Glomerular endothelial cell (primary cell): ENCODE measurements around the gene POTEH. TPM values are rescaled to one million over a fixed set of nuclear protein-coding genes. Genes with fewer than 3 reads are reported as not detected.
"Not testable (repeated sequence)": the region's sequence is repeated elsewhere in the genome, so short reads cannot be mapped to it uniquely, and the experiment has no call there.

Experiments
- DNase-seq: peaks from one replicate; pipeline ENCODE4 v3.0.0-alpha.2; 2011; ENCODE audit warnings: low read depth, low spot score; ENCODE audit errors: extremely low read depth
- total RNA-seq: library from RNA; depleted of rRNA; stranded (reverse); fragments of >200 nt; gene quantifications from 2 replicates; pipeline ENCODE4 v1.2.3, GENCODE V29; 2015

POTEH gene
- total RNA-seq, 1 donor from 2014 or later = not detected

- DNase-seq = not testable (repeated sequence)
Observed at GRCh38 chr22:15734411-15734810, 44.6 kb downstream of the POTEH start.

DNA sequence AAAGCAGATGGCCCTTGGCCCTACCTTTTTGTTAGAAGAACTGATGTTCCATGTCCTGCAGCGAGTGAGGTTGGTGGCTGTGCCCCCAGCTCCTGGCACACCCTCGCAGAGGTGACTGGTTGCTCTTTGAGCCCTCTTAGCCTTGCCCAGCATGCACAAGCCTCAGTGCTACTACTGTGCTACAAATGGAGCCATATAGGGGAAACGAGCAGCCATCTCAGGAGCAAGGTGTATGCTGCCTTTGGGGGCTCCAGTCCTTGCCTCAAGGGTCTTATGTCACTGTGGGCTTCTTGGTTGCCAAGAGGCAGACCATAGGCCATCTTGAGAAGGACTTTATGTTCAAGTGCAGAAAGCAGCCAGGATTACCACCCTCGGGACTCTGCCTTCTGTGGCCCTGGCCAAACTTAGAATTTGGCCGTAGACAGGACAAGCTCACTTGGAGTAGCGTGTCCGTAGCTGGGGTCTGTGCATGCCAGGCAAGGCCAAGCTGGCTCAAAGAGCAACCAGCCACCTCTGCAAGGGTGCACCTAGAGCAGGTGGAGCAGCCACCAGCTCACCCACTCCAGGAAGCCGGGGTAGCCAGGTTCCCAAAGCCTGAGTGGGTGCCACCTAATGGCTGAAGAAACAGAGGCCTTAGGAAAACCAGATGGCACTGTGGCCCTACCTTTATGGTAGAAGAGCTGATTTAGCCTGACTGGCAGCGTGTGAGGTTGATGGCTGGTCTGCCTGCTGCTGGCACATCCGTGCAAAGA, 48.5 kb downstream of the POTEH start:
- not testable (repeated sequence) for DNase-seq

GRCh38 chr22:15738909-15739391, 49.1 kb downstream of the POTEH start:
- not testable (repeated sequence) for DNase-seq

- not testable (repeated sequence) for DNase-seq
Observed at GRCh38 chr22:15747636-15748323, 58.0 kb downstream of the POTEH start.

- not testable (repeated sequence) for DNase-seq
Observed at GRCh38 chr22:15749181-15749970, 59.5 kb downstream of the POTEH start.

GRCh38 chr22:15759443-15760097, 69.7 kb downstream of the POTEH start:
- DNase-seq = not testable (repeated sequence)

DNA sequence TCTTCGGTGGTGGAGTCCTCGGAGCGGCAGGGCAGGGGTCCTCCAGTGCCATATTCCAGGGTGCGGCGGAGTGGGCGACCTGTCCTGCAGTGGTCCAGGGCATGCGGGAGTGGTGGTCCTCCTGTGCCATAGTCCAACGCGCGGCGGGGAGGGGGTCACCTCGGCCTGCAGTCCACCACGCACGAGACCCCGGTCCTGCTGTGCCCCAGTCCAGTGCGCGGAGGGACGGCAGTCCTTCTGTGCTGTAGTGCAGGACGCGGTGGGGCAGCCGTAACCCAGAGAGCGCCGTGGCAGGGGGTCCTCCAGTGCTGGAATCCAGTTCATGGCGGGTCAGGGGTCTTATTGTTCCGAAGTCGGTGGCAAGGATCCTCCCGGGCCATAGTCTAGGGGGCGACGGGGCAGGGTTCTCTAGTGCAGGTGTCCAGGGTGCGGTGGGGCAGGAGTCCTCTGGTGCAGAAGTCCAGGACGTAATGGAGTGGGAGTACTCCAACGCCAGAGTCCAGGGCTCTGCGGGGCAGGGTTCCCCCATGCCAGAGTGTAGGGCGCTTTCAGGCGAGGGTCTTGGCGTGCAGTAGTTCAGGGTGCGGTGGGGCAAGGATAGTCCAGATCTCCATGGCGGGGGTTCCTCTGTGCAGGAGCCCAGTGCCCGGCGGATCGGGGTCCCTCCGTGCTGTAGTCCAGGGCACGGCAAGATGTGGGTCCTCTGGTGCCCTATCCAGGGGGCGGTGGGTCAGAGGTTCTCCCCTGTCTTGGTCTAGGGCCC, 70.7 kb downstream of the POTEH start:
- not testable (repeated sequence) for DNase-seq

DNA sequence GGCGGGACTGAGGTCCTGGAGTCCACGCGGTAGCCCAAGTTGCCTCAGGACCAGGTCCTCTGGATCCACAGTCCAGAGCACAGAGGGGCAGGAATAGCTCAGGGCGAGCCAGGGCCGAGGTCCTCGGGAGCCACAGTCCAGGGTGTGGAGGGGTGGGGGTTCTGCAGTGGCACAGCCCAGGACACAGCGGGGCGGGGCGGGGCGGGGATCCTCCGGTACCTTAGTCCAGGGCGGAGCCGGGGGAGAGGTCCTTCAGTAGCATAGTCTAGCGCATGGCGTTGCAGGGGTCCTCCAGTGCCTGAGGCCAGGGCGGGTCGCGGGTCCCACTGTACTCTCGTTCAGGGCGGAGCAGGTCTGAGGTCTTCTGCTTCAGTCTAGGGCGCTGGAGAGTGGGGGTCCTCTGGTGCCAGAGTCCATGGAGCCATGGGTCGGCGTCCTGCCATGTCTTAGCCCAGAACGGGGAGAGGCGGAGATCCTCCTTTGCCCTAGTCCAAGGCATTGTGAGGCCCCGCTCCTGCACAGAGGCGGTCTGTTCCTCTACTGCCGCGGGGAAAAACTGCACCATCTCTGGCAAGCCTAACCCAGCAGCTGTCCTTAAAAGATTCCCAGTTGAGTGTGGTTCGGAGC, 71.4 kb downstream of the POTEH start:
- DNase-seq = not testable (repeated sequence)

DNA sequence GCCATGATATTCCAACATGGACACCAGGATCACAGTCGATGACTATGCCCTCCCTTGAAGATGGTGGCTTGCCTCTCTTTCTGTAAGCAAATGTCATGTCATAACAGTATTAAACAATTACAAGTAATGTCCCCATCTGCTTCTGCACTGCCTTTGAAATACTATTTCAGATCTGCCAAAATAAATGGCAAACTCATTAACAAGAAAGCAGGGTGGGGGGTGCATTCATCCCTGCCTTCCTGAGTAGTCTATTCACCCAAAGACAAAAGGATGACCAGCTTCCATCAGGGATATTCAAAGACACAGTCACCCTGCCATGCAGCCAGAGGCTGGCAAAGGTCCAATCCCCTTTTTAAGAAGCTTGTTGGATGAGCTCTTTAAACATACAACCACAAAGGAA, 73.7 kb downstream of the POTEH start:
- not testable (repeated sequence) for DNase-seq

Other genes starting within 250 kb of the POTEH start
- not detected in 2 replicates for gene OR11H1, start 161.8 kb upstream of the POTEH start, total RNA-seq